ENCODE data around the gene ITIH6. TPM values are rescaled to one million over a fixed set of nuclear protein-coding genes. Genes with fewer than 3 reads are reported as not detected.
"Not testable (repeated sequence)": the region's sequence is repeated elsewhere in the genome, so short reads cannot be mapped to it uniquely, and the experiment has no call there.

ITIH6 gene
- total RNA-seq, 6 experiments from 2014 or later, result not detected

GRCh38 chrX:54794795-54795194 is 3.3 kb downstream of the ITIH6 start:
- Histone ChIP-seq H3K4me3 (no peak overlapping the region), H3K4me1 (no peaks in the 10 kb centered on the region), H3K36me3 (no peaks in the 10 kb centered on the region), H3K27me3 (no peaks in the 10 kb centered on the region), H3K9me3 (no peaks in the 10 kb centered on the region), H3K27ac (no peak overlapping the region)
- TF ChIP-seq POLR2A (IDR thresholded peaks at IDR 0.05) (no peak), CTCF (IDR thresholded peaks at IDR 0.05) (no peak)
- 30% methylated on average over 4 of the region's 4 CpGs for WGBS (ENCODE audit: insufficient coverage, low coverage, low lambda C conversion rate, missing lambda C conversion rate)
- ATAC-seq (peak in 3 of 4 donors; percentile 29 to 77 (median 52)), DNase-seq (no peak)
- intact Hi-C loops (cut with DNase I), result no loop called here

- Histone ChIP-seq H3K36me3 (no peaks in the 10 kb centered on the region), H3K27ac (no peak overlapping the region), H3K9me3 (no peaks in the 10 kb centered on the region), H3K27me3 (no peaks in the 10 kb centered on the region), H3K4me1 (no peaks in the 10 kb centered on the region), H3K4me3 (no peak overlapping the region)
- no peak for DNase-seq
- 0% methylated on average over 1 of the region's 1 CpG for WGBS (ENCODE audit: insufficient coverage, low coverage, low lambda C conversion rate, missing lambda C conversion rate)
- no peak for ATAC-seq
- intact Hi-C loops (cut with DNase I), result no loop called here
- TF ChIP-seq CTCF (IDR thresholded peaks at IDR 0.05), result no peak
Observed at GRCh38 chrX:54794028-54794427, 4.0 kb downstream of the ITIH6 start.

GRCh38 chrX:54789405-54789804 is 8.7 kb downstream of the ITIH6 start:
- not testable (repeated sequence) for H3K27ac ChIP-seq

GRCh38 chrX:54788446-54788845 is 9.6 kb downstream of the ITIH6 start:
- no peaks in the 10 kb centered on the region for H3K36me3 ChIP-seq
- WGBS (ENCODE audit: insufficient coverage, low coverage, low lambda C conversion rate, missing lambda C conversion rate), result 67% methylated on average over 3 of the region's 9 CpGs
- H3K4me3 ChIP-seq, result no peak overlapping the region
- intact Hi-C loops (cut with DNase I), result no loop called here
- no peaks in the 10 kb centered on the region for H3K4me1 ChIP-seq
- no peak overlapping the region for H3K27ac ChIP-seq
- DNase-seq (no peak), ATAC-seq (no peak)
- TF ChIP-seq POLR2A (IDR thresholded peaks at IDR 0.05) (no peak), CTCF (IDR thresholded peaks at IDR 0.05) (no peak)
- H3K27me3 ChIP-seq, result no peaks in the 10 kb centered on the region
- no peaks in the 10 kb centered on the region for H3K9me3 ChIP-seq

More at GRCh38 chrX:54789405-54789804, 8.7 kb downstream of the ITIH6 start:
- ATAC-seq; DNase-seq; H3K4me1 ChIP-seq; H3K4me3 ChIP-seq; H3K36me3 ChIP-seq; H3K9me3 ChIP-seq; H3K27me3 ChIP-seq; intact Hi-C loops (cut with DNase I): not testable (repeated sequence)
- WGBS (ENCODE audit: insufficient coverage, low coverage, low lambda C conversion rate, missing lambda C conversion rate), result 71% methylated on average over 3 of the region's 5 CpGs

GRCh38 chrX:54786967-54787366 is 11.1 kb downstream of the ITIH6 start:
- Histone ChIP-seq H3K9me3 (no peaks in the 10 kb centered on the region), H3K27me3 (no peaks in the 10 kb centered on the region), H3K36me3 (no peaks in the 10 kb centered on the region), H3K4me1 (no peaks in the 10 kb centered on the region), H3K27ac (no peak overlapping the region), H3K4me3 (no peak overlapping the region)
- peak; percentile 39 to 59 (median 46) for TF ChIP-seq CTCF (IDR thresholded peaks at IDR 0.05)
- no peak for TF ChIP-seq POLR2A (IDR thresholded peaks at IDR 0.05)
- ATAC-seq (peak; percentile 83 to 94 (median 85)), DNase-seq (peak in 1 of 3 donors; percentile 49)
- intact Hi-C loops (cut with DNase I), result no loop called here
- 67% methylated on average over 1 of the region's 2 CpGs for WGBS (ENCODE audit: insufficient coverage, low coverage, low lambda C conversion rate, missing lambda C conversion rate)

All from right lobe of liver (tissue), 6 donors.